Adrenal gland (tissue), 19 donors: ENCODE data around the gene C1QTNF9. TPM values are rescaled to one million over a fixed set of nuclear protein-coding genes. Genes with fewer than 3 reads are reported as not detected.
A peak's percentile ranks its signal among the peaks of the same experiment; 100 is the strongest.
"Not testable (repeated sequence)": the region's sequence is repeated elsewhere in the genome, so short reads cannot be mapped to it uniquely, and the experiment has no call there.

Experiments
- DNase-seq, 7 donors: peaks; one replicate each; pipeline ENCODE4 v3.0.0-alpha.2; 2019 to 2020
- H3K27ac ChIP-seq, 5 donors: fragments of 200-600 bp; sonication (generic) in 4 of 5; 1 replicate in 3 of 5; 2 replicates in 2 of 5; pipeline versions ENCODE4 v1.5.1 to v1.8.0; 2016 to 2020; ENCODE audit warnings: mild to moderate bottlenecking in 1 of 5
- H3K27me3 ChIP-seq: fragments of 200-600 bp; 2 replicates; pipeline ENCODE4 v1.8.0; 2021
- H3K36me3 ChIP-seq, 2 donors: fragments of 200-600 bp; replicated peaks in 1 of 2; 1 replicate in 1 of 2; 2 replicates in 1 of 2; pipeline versions ENCODE4 v1.5.1 to v1.8.0; 2018 to 2022
- H3K4me1 ChIP-seq, 2 donors: fragments of 200-600 bp; replicated peaks in 1 of 2; 1 replicate in 1 of 2; 2 replicates in 1 of 2; pipeline versions ENCODE4 v1.5.1 to v1.8.0; 2018 to 2021
- H3K4me3 ChIP-seq, 4 donors: fragments of 200-600 bp; sonication (generic) in 3 of 4; one replicate each; pipeline ENCODE4 v1.5.1; 2016 to 2018
- H3K9me3 ChIP-seq, 3 donors: fragments of 200-600 bp; sonication (generic) in 1 of 3; replicated peaks in 1 of 3; 1 replicate in 2 of 3; 2 replicates in 1 of 3; pipeline versions ENCODE4 v1.5.1 to v1.8.0; 2016 to 2021
- CTCF ChIP-seq, 6 experiments: fragments of 450-650 bp in 4 of 6; fragments of 200-600 bp in 2 of 6; sonication (generic) in 1 of 6; IDR thresholded peaks; 1 replicate in 5 of 6; 2 replicates in 1 of 6; pipeline versions ENCODE4 v1.5.1 to v1.8.0; 2016 to 2021; ENCODE audit warnings: antibody characterized with exemption in 6 of 6, mild to moderate bottlenecking in 2 of 6, moderate library complexity in 1 of 6
- POLR2A ChIP-seq, 2 donors: fragments of 450-650 bp; IDR thresholded peaks; one replicate each; pipeline ENCODE4 v1.6.1; 2017; ENCODE audit warnings: antibody characterized with exemption in 2 of 2, mild to moderate bottlenecking in 2 of 2, moderate library complexity in 1 of 2
- WGBS, 4 donors: extraction: QIAGEN DNeasy Blood & Tissue Kit in 2 of 4; methylation state at CpG; one replicate each; pipeline versions ENCODE4 v1.1.5 to v1.1.7; 2013 to 2017; 5-methylcytosine and 5-hydroxymethylcytosine counted together
- intact Hi-C, 2 donors: fragments of 100-400 bp; cut with DNase I; formaldehyde crosslinking; loops; one replicate each; pipeline versions ENCODE4 v1.14.1 to v1.15.0; 2022 to 2023
- long read RNA-seq, 10 donors: library from polyadenylated mRNA in 3 of 10; unstranded in 2 of 10; stranded (forward) in 1 of 10; transcript quantifications; one replicate each; pipeline ENCODE4 v2.0.0 and lab custom pipeline, GENCODE V29; 2021 to 2026
- polyA plus RNA-seq, 3 donors: library from polyadenylated mRNA; stranded (reverse); fragments of 200-250 nt in 2 of 3; fragments of 350-450 nt in 1 of 3; fragmentation: Illumina TruSeq in 1 of 3; extraction: RNeasy Lipid Tissue Mini Kit (QIAGEN cat#74804) in 1 of 3; gene quantifications; one replicate each; pipeline ENCODE4 v1.2.3, GENCODE V29; 2013 to 2014
- total RNA-seq, 9 donors: library from RNA; depleted of rRNA in 4 of 9; stranded (reverse); fragments of >200 nt in 4 of 9; fragments of 120-200 nt in 1 of 9; fragmentation: NEBNext Ultra II Directional in 1 of 9; extraction: Animal tissue kit (Norgen Biotek cat#: 25700) in 1 of 9; gene quantifications; one replicate each; pipeline versions ENCODE4 v1.1.0 to v1.2.4, GENCODE V29; 2013 to 2023
- donor health status: healthy with polysubstance abuse.
- donor health status: Bipolar disorder and iron deficiency.
- donor health status: DM: yes; HTN: yes; CAD: no.
- donor health status: DM: no; HTN: no; CAD: no.
- donor health status: DM: no; HTN: no; CAD: no.
- donor health status: DM: yes; HTN: yes; CAD: no.

C1QTNF9 gene
- under 1 TPM in 1 of 9 donors, not detected in 8; 0.11 TPM for total RNA-seq
- polyA plus RNA-seq = under 1 TPM in 2 of 3 donors, not detected in 1; 0.16 to 0.94 TPM
- long read RNA-seq, donor 1 = 0 reads
- long read RNA-seq, donor 2 = 0 reads
- long read RNA-seq, donor 3 = 0 reads
- long read RNA-seq, donor 4 = 0 reads
- long read RNA-seq, donor 5 = 0 reads
- long read RNA-seq, donor 6 = 0 reads
- long read RNA-seq, donor 7 = 0 reads
- long read RNA-seq, donor 8 = 0 reads
- long read RNA-seq, donor 9 = 0 reads
- long read RNA-seq, donor 10 = 0 reads

GRCh38 chr13:24309300-24309699, at the start of gene C1QTNF9:
TSS of gene C1QTNF9 (plus strand) at chr13:24309580. CDS start at chr13:24316004, 6,424 bp downstream.
- H3K27ac ChIP-seq, H3K36me3 ChIP-seq, H3K4me3 ChIP-seq, DNase-seq, H3K9me3 ChIP-seq, intact Hi-C loops, H3K27me3 ChIP-seq, H3K4me1 ChIP-seq: not testable (repeated sequence)
- WGBS, 4 donors = 52 to 60% (median 53%) methylated on average over 2 of the region's 2 CpGs

GRCh38 chr13:24261566-24261965, 47.8 kb upstream of the C1QTNF9 start:
- Histone ChIP-seq H3K4me3 (no peak overlapping the region), H3K4me1 (peaks cover 20 to 34% of the 10 kb centered on the region in 2 donors), H3K27me3 (no peaks in the 10 kb centered on the region), H3K9me3 (no peaks in the 10 kb centered on the region), H3K36me3 (no peaks in the 10 kb centered on the region), H3K27ac (no peak overlapping the region)
- TF ChIP-seq POLR2A (IDR thresholded peaks at IDR 0.05) = no peak
- no peak for TF ChIP-seq CTCF (IDR thresholded peaks at IDR 0.05)
- DNase-seq = peak in 2 of 7 donors; percentile 18 to 39
- intact Hi-C loops = no loop called here
- 59 to 64% (median 61%) methylated on average over 3 of the region's 3 CpGs for WGBS, 4 donors

- Histone ChIP-seq H3K27ac (peak overlapping the region; percentile 40 to 78 (median 57)), H3K27me3 (no peaks in the 10 kb centered on the region), H3K4me3 (no peak overlapping the region), H3K4me1 (peaks cover 35 to 42% of the 10 kb centered on the region in 2 donors), H3K9me3 (no peaks in the 10 kb centered on the region), H3K36me3 (no peaks in the 10 kb centered on the region)
- DNase-seq = peak in 2 of 7 donors; percentile 20 to 45
- intact Hi-C loops = no loop called here
- TF ChIP-seq CTCF (IDR thresholded peaks at IDR 0.05) (no peak), POLR2A (IDR thresholded peaks at IDR 0.05) (no peak)
- 20 to 33% (median 28%) methylated on average over 4 of the region's 4 CpGs for WGBS, 4 donors
These were observed 45.7 kb upstream of the C1QTNF9 start for GRCh38 chr13:24263632-24264031.

- Histone ChIP-seq H3K9me3 (no peaks in the 10 kb centered on the region), H3K4me1 (peaks cover 36 to 44% of the 10 kb centered on the region in 2 donors), H3K36me3 (no peaks in the 10 kb centered on the region), H3K27ac (peak overlapping the region in 3 of 5 donors; percentile 57 to 78 (median 78)), H3K4me3 (no peak overlapping the region), H3K27me3 (no peaks in the 10 kb centered on the region)
- peak in 3 of 7 donors; percentile 19 to 53 (median 21) for DNase-seq
- intact Hi-C loops = no loop called here
- whole genome bisulfite sequencing, 4 donors = 67 to 81% (median 75%) methylated on average over 7 to 8 of the region's 8 CpGs
- TF ChIP-seq CTCF (IDR thresholded peaks at IDR 0.05) = no peak
- no peak for TF ChIP-seq POLR2A (IDR thresholded peaks at IDR 0.05)
These were observed 44.4 kb upstream of the C1QTNF9 start for GRCh38 chr13:24264976-24265375.

- Histone ChIP-seq H3K27ac (peak overlapping the region in 2 of 5 donors; percentile 78), H3K27me3 (no peaks in the 10 kb centered on the region), H3K9me3 (no peaks in the 10 kb centered on the region), H3K4me3 (no peak overlapping the region), H3K4me1 (peaks cover 41 to 49% of the 10 kb centered on the region in 2 donors), H3K36me3 (no peaks in the 10 kb centered on the region)
- peak in 2 of 7 donors; percentile 15 to 43 for DNase-seq
- WGBS, 4 donors = 91 to 100% (median 96%) methylated on average over 1 to 3 of the region's 3 CpGs
- intact Hi-C loops = no loop called here
- no peak for TF ChIP-seq CTCF (IDR thresholded peaks at IDR 0.05)
- no peak for TF ChIP-seq POLR2A (IDR thresholded peaks at IDR 0.05)
These were observed 43.9 kb upstream of the C1QTNF9 start for GRCh38 chr13:24265453-24265852.
